SK-MEL-5 (cell line): Measurements from ENCODE around the gene KBTBD12. TPM values are rescaled to one million over a fixed set of nuclear protein-coding genes. Genes with fewer than 3 reads are reported as not detected.

Experiments
- DNase-seq: peaks from one replicate; pipeline ENCODE4 v3.0.0-alpha.2; 2016; ENCODE audit warnings: low read depth, low spot score
- in situ Hi-C: cut with HindIII; loops from 2 replicates; pipeline ENCODE4 v1.10.0; 2016; ENCODE audit warnings: low sequenced_read_pairs, high pct_unique_total_duplicates, low pct_unique_long_range_greater_than_20kb
- total RNA-seq: library from RNA; depleted of rRNA; stranded (reverse); fragments of >200 nt; shearing (Covaris generic); gene quantifications from 2 replicates; pipeline ENCODE4 v1.2.3, GENCODE V29; 2014

The KBTBD12 gene
- total RNA-seq, 1 experiment from 2014 or later = not detected

DNA sequence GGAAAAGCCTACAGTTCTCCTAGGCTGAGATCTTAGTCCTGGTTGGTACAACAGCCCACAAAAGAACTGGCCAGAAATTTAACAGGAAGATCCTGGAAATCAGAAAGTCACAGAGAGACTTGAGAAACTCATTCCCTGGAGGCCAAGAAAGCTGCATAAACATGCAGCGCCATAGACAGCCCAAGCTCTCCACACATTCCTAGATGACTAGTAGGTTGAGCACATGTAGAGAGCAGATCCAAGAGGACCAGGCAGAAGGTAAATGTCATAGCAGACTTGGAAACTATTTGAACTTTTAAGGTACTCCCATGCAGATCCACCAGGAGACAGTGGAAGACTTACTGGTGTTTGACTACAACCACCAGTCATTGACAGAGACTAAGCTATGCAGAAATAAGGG is 18.4 kb downstream of the KBTBD12 start:
- in situ Hi-C loops = no loop called here
- DNase-seq = no peak

DNA sequence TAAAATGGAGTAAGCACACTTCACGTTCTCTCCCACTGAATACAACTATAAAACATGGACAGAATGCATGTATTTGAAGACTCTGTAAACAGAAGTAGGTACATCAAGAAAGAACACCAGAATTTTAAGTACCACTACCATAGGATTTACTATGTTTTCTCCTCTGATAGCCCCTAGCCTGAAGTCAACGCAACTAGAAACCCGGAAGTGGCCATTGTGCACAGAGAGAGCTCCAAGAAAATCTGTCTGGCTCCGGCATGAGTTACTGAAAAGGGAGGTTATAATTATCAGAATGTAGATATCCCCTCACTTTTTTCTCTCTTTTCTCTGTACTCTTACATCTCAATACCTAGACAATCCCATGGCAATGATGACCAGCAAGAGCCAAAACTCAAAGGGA is 23.8 kb downstream of the KBTBD12 start:
- DNase-seq = no peak
- in situ Hi-C loops = no loop called here

GRCh38 chr3:127940116-127940515 is 25.1 kb downstream of the KBTBD12 start:
- in situ Hi-C loops = no loop called here
- DNase-seq = no peak

DNA sequence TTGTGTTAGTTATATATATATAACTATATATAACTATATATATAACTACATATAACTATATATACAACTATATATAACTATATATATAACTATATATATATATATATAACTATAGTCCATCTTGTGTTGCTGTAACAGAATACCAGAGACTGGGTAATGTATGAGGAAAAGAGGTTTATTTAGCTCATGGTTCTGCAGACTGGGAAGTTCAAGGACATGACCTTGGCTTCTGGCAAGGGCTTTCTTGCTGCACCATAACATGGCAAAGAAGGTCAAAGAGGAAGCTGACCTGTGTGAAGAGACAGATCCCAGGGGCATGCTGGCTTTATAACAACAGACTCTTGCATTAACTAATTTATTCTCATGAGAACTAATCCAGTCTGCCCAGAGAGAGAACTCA is 27.6 kb downstream of the KBTBD12 start:
- no peak for DNase-seq
- in situ Hi-C loops = no loop called here

DNA sequence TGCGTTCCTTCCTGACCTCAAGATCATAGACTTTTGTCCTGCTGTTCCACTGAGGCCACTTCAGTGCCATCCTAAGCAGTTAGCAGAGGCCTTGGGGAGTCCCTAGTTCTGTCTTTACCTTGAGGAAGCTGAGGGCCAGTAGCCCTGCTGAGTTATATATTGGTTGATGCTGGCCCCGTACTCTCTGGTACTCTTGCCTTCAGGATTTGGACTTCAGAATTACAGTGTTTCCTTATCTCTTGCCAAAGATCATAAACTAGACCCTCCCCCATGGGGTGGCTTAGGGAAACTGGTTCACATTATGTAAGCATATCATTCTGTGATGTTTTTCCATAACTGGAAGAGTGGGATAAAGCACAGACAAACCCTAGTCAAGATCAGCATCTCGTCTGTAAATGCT is 33.2 kb downstream of the KBTBD12 start:
- in situ Hi-C loops = no loop called here
- DNase-seq = no peak

DNA sequence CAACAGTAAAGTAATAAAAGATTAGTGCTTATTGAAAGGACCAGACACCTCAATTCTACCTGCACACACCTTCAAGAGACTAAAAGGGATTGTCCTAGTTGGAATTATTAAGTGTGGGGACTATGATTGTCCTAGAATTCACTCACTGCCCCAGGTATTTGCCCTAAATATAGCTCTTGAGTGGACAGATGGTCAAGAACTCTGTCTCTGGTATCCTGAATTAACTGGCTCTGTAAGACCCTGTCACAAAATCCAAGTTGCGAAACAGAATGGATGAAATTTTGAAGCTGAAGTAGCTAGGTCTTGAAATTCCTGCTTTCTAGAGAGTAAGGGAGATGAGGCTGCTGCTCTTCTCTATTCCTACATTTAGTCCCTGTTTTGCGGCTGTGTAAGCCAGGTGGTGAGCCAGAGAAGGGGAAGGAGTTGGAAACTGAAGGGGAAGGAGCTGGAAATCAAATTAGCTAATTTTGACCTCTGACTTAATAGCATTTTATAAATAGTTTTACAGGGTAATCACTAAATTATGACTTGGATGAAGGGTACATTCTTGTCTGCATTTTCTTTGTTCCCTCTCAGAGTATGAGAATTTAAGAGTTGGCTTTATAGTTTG is 34.5 kb downstream of the KBTBD12 start:
- no peak for DNase-seq
- in situ Hi-C loops = no loop called here

DNA sequence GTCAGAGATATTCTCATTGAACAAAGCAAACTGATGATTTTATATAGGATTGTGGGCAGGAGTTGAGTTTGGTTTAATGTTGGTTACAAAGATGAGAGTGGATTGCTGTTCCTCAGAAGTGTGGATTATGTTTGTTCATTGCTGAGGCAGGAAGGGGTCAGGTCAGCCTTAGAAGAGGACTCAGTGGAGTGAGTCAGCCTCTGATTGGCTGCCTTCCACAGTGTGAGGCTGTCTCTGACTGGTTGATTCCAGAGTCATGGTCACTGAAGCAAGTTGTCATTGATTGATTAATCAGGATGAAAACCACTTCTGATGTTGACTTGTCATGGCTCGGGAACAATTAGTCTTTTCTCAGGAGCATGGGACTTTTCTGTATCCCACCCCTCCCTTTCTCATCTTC is 36.2 kb downstream of the KBTBD12 start:
- no peak for DNase-seq
- in situ Hi-C loops = no loop called here

DNA sequence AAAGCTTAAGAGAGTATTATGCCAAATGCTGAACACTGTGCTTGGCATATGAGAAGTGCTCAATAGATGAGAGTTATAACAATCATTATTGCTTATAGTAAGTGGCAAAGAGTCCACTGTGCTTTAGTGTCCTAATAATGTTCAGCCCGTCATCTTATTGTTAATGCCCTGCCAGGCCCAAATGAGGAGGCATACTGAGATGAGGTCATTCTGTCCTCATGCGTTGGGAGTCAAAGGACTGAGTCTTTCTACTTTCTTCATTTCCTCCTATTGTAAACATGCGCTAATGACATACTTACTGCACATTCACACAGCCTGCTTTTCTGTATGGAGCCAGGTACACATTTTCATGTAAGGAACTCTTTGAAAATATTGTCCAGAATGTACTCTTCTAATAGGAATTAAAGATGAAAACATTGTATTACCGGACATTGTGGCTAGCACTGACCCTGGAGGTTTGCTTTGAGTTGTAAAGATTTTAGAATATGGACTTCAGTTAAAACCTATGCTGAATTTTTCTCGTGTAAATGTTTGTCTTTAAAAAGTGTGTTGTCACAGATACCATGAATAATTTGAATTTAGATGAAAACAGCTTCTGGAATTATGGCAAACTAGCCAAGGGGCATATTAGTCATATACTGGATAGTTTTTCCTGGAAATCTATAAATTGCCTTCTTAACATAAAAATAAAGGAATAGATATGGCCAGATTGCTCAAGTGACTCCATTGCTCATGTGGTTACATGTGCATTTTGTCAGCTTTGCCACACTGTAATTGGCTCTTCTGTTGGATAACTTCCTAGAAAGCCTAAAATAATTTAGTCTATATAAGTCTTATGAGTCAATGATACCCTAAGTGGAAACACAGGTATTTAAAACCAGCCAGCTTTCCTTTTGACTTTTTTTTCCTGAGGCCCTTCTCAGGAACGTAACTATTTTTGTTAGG is 38.3 kb downstream of the KBTBD12 start:
- DNase-seq = no peak
- in situ Hi-C loops = no loop called here

DNA sequence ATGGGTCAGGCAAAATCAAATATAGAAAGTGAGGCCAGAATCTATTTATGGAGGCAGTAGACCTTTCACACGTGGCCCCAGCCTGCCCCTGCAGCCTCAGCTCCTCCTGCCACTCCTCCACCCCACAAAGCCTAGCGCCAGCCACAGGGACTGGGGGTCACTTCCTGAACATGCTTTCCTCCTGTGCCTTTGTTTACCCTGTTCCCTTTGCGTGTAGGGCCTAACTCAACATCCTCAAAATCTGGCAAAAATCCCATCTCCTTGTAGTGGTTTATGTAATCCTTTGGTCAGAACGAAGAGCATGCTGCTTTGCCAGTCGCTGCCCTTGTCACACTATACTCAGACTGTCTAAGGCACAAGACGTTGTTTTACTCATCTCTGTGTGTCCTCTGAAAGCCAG is 39.6 kb downstream of the KBTBD12 start:
- no peak for DNase-seq
- in situ Hi-C loops = no loop called here

DNA sequence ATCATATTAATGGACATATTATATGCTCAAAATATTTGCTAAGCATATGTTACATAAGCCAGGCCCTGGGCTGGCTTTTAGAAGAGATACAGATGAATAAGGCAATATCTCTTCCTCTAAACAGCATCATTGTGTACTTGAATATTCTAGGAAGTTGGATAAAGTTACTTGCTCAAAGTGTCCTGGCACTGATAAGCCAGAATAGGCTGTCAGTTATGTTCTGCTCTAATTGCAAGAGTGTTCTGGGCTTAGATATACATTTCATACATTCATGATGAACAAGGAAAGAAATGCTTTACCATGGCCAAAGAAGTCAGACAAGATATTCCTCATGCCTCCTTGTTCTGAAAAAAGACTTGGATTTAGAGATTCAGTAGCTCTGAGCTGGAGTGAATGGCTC is 40.7 kb downstream of the KBTBD12 start:
- in situ Hi-C loops = no loop called here
- no peak for DNase-seq

- in situ Hi-C loops = no loop called here
- DNase-seq = no peak
Measured at GRCh38 chr3:127959041-127959440, 44.0 kb downstream of the KBTBD12 start.

GRCh38 chr3:127959873-127960272 is 44.8 kb downstream of the KBTBD12 start:
- in situ Hi-C loops = no loop called here
- DNase-seq = peak; percentile 66

DNA sequence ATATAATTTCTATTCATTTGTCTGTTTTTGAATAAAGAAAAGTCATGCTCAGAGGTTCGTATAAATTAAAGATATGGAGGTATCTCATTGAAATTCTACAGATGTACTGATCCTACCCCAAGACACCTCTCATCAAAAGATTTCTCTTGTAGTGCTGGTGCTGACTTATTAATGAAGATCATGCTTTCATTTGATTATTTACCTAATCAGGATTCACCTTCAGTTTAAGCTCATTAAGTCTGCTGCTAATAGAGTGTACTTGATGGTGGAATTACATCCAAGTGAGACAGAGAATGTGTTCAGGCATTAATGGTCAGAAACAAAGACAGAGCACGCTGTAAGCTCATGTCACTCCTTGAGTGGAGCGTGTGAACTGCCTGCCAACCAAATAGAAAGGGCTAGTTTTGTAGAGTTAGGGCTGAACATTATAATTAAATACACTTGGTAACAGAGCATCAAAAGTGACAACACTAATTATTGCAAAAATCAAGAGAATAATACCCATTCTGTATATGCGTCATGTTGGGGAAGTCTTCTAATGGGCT is 45.5 kb downstream of the KBTBD12 start:
- in situ Hi-C loops = no loop called here
- no peak for DNase-seq

- no peak for DNase-seq
- in situ Hi-C loops = no loop called here
Measured at GRCh38 chr3:127961124-127961523, 46.1 kb downstream of the KBTBD12 start.

DNA sequence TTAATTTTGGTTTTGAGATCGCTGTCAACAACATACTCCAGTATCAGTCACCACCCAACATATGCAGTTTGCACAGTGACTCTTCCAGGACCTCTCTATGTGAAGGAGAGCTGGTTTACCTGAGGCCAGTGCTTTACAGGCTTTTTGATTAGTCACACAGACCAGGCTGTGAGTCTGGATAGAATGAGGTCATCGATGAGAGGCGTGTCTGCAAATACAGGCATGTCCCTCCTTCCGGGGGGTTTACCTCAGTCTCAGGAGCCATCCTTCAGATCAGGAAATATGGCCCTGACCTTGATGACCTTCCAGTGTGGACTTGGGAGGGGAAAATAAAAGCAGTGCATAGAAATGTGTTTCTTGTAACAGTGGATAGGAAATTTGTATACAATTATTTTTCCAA is 46.9 kb downstream of the KBTBD12 start:
- no peak for DNase-seq
- in situ Hi-C loops = no loop called here

DNA sequence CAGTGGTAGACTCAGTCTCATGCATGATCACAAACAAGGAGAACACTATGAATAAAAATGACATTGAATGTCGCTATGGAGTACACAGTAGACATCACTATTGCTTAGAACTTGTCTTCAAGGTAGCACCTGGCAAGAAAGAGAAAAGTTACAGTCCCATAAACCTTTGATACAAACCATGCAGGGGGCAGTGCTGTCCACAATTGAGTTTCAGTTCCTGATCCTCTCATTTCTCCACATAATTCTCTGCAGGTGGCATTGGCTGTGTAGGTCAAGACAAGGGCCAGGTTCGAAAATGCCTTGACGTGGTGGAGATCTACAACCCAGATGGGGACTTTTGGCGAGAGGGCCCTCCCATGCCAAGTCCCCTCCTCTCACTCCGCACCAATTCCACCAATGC is 47.9 kb downstream of the KBTBD12 start:
- in situ Hi-C loops = no loop called here

GRCh38 chr3:127964053-127964452 is 49.0 kb downstream of the KBTBD12 start:
- in situ Hi-C loops = no loop called here

More for the DNA sequence above, 47.9 kb downstream of the KBTBD12 start:
- DNase-seq = no peak

GRCh38 chr3:127964816-127965215 is 49.8 kb downstream of the KBTBD12 start:
- no peak for DNase-seq

More at GRCh38 chr3:127964053-127964452, 49.0 kb downstream of the KBTBD12 start:
- DNase-seq = no peak

DNA sequence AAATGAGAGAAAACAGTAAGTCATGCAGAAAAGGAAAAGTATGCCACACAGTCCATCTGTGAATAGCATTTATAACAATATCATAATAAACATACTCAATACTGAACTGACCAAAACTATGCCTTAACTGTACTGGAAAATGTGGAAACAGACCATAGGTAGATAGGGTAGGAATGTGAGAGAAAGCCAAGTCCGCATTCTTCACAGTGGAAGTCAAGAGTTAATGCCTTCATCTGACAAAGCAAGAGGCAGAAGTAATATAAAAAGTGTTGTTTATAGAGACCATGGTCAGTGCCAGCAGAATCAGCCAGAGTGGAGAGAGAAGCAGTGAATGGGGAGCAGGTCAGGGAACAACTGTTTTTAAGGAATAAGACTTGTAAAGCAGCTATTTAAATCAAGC is 52.3 kb downstream of the KBTBD12 start:
- in situ Hi-C loops = no loop called here
- no peak for DNase-seq

More at GRCh38 chr3:127964816-127965215, 49.8 kb downstream of the KBTBD12 start:
- in situ Hi-C loops = no loop called here
